HG03442 (cell line): ENCODE results near the gene FOXJ2.
"Not testable (repeated sequence)": the region's sequence is repeated elsewhere in the genome, so short reads cannot be mapped to it uniquely, and the experiment has no call there.

Experiments
- ATAC-seq: cut with Tn5 transposase; IDR thresholded peaks from one replicate; pipeline ENCODE4 v1.9.1; 2021; ENCODE audit warnings: mild to moderate bottlenecking, moderate library complexity; ENCODE audit not compliant: unreplicated experiment

FOXJ2 gene

DNA sequence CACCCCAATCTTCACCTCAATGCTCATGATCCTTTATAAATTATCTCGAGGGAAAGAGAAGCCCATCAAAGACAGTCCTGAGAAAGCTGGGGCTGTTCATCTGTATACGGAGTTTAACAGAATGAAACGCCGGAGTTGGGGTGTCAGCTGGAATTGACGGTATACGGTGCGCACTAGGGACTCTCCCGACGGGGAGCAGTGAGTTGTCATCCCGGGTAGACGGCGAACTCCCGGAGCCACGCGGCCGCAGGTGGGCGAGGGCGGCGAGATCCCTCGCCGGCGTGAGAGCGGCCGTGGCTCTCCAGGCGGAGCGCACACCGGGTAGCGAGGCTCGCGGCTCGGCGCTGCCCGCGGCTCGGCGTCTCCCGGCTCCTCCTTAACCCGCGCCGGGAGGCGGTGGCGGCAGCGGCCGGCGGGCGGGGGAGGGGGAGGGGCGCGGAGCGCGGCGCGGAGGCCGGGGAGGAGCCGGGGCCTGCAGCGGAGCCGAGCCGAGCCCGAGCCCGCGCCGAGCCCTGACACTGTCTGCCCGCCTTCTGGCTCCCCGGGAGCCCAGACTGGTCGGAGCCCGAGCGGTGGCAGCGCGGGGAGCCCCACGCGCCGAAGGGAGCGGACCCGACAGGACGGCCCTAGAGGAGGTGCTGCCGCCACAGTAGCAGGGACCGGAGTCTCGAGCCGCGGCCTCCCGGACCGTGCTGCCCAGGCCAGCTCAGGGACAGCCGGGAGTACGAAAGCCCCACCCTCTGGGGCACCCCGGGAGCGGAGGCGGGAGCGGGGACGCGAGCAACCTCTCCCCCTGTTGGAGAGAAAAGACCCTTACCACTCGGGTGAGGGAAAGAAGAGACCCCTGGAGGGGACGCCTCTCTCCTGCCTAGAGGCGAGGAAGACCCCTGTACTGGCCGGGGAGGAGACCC is at the start of gene FOXJ2:
Gene FOXJ2, plus strand, starts transcription at position 475 of the 911 bp plus-strand sequence. CDS start 7,117 bp downstream, outside the sequence.
- ATAC-seq = peak; percentile 72

DNA sequence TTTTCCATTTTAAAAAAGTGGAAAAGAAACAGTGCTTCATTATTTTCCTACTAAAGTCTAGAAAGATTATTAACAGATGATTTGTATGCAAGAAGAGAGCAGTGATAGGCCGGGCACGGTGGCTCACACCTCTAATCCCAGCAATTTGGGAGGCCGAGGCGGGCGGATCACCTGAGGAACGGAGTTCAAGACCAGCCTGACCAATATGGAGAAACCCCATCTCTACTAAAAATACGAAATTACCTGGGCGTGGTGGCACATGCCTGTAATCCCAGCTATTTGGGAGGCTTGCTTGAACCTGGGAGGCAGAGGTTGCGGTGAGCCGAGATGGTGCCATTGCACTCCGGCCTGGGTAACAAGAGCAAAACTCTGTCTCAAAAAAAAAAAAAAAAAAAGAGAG is 49.5 kb upstream of the FOXJ2 start:
- not testable (repeated sequence) for ATAC-seq

DNA sequence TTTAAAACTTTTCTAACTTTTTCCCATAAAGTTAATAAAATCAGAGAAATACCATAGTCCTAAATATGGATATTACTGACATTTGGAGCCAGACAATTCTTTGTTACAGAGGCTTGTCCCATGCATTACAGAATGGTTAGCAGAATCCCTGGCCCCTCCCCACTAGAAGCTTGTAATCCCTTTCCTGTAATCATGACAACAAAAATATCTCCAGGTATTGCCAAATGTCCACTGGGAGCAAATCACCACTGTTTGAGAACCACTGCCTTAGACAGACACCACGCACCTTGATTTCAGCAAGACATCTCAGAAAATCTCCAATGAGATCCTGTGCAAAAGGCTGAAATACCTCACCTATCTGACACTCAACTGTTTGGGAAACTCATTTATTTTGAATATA is 49.1 kb upstream of the FOXJ2 start:
- not testable (repeated sequence) for ATAC-seq

DNA sequence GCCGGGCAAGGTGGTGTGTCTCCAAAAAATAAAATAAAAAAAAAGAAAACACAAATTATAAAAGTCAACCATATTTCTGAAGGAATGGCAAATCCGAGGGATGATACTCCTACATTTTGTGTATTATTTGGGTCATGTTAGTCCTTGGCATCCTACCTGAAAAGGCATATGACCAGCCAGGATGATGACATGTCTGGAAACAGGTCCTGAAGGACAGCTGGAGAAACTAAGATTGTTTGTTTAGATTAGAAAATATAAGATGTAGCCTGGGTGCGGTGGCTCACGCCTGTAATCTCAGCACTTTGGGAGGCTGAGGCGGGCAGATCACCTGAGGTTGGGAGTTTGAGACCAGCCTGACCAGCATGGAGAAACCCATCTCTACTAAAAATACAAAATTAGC is 47.6 kb upstream of the FOXJ2 start:
- ATAC-seq = no peak

DNA sequence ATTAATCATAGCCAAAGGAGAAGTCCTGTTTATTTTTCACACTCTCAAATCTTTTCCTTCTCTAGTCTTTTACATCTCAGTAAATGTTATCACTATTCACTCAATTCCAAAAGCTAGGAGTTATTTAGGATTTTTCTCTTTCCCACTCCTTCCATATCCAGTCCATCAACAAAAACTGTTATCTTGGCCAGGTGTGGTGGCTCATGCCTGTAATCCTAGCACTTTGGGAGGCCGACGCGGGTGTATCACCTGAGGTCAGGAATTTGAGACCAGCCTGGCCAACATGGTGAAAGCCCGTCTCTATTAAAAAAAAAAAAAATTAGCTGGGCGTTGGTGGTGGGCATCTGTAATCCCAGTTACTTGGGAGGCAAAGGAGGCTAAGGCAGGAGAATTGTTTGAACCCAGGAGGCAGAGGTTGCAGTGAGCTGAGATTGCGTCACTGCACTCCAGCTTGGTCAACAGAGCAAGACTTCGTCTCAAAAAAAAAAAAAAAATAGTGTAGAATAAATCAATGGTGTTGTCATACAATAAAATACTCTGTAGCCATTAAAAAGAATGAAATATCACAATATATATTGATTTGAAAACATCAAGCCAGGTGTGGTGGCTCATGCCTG is 46.6 kb upstream of the FOXJ2 start:
- ATAC-seq = no peak

DNA sequence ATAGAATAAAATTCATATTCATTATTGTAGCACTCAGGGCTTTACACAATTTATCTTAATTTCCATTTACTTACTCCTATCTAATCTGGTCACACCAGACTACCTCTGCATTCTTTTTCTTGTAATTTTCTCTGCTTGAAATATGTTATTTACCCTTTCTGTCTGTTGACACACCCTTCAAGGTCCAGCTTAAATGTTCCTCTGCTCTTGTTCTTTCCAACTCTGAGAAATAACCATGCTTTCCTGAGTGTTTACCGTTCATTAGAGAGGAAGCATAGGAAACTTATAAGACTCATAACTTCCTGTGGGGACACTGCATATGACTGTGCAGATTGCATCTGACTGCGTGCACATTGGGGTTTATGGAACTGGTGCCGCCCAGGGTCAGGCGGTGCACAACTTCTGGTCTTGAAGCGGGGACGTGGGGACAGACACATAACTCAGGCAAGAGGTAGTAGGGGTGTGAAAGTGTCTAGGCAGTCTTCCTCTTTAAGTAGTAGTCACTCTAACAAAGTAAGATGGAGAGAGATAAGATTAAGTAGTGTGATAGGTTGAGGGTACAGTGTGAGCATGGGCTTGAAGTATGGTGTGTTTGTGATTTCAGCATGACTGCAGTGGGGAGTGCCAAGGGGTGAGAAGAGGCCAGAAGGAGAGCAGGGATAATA is 42.6 kb upstream of the FOXJ2 start:
- peak; percentile 69 for ATAC-seq

DNA sequence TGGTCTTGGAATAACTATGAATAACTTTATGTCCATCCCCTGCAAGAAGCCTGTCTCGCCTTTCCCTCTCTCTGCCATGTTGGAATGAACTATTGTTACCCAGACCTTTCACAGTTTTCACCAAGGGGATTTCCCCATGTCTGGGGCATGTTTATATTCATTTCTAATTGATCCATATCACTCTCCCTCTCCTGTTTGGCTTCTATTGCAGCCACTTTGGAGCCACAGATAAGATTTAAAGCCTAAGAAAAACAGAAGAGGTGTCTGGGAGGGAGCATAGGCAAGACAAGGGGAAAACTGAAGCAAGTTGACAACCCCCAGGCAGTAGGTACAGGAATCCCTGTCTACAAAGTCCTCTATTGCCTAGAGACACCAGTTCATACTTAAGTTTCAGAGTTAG is 41.0 kb upstream of the FOXJ2 start:
- ATAC-seq = no peak

DNA sequence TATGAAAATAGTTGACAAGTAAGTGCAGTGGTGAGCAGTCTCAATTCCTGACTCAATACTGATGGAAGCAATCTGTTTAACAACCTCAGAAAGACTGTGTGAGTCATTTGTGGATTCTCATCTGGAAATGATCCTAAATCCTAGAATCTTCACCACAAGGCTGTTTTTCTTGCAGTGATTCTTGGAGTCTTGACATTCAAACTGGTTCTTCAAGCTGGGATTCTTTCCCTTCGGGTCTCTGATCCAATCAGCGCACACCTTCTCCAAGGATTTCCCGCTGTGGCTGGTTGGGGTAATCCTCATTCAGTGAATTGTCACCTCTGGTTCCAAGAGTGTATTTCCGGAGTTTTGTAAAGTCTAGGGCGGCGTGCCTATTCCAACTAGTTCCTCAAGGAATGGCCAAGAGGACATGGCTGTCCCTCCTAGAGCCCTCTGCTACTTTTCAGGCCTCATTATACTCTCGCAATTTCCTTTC is 37.7 kb upstream of the FOXJ2 start:
- no peak for ATAC-seq

DNA sequence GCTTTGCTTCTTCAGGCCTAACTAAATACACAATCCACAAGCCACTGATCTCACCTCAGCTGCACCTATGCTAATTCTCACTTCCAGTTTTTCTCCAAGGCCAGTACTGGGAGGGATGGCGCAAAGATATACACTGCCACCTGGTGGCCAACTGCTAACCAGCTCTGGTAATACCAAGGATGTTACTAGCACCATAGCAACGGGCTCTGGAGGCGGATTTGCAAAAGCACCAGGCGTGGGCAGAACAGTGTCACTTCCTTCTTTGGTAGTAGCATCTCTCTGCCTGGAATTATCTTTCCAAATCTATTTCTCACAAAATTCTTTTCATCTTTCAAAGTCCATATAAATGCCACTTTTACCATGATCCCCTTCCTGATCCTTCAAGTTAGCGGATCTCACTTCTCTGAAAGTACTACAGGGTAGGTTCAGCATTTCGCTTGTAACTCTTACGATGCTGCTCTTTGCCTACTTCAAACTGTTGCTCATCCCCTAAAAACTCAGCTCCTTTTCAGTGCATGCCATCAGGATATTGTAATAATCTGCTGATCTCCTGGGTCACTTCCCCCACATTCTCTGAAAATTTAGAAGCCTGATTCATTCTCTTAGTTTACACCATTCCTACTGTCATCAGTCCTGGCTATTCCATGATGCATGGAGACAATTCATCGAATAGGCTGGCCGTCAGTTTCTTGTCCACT is 37.1 kb upstream of the FOXJ2 start:
- ATAC-seq = peak; percentile 99

DNA sequence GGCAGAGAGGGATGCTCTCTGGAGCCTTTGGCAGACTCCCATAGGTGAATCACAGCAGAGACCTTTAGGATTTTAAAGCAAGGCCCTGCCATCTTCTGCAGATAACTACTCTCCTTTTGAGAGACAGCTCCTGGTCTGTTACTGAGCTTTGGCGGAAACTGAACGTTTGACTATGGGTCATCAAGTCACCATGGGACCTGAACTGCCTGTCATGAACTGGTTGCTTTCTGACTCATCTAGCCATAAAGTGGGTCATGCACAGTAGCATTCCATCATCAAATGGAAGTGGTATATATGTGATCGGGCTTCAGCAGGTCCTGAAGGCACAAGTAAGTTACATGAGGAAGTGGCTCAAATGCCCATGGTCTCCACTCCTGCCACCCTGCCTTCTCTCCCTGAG is 31.7 kb upstream of the FOXJ2 start:
- not testable (repeated sequence) for ATAC-seq

DNA sequence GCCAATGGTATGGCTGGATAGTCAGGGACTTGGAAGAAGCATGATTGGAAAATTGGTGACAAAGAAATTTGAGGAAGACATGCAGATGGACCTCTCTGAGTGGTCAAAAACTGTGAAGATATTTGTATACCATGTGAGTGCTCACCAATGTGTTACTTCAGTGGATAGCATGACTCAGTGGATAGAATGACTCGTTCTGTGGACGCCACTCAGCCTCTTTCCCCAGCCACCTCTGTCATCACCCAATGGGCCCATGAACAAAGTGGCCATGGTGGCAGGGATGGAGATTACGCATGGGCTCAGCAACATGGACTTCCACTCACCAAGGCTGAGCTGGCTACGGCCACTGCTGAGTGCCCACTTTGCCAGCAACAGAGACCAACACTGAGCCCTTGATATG is 31.0 kb upstream of the FOXJ2 start:
- not testable (repeated sequence) for ATAC-seq

DNA sequence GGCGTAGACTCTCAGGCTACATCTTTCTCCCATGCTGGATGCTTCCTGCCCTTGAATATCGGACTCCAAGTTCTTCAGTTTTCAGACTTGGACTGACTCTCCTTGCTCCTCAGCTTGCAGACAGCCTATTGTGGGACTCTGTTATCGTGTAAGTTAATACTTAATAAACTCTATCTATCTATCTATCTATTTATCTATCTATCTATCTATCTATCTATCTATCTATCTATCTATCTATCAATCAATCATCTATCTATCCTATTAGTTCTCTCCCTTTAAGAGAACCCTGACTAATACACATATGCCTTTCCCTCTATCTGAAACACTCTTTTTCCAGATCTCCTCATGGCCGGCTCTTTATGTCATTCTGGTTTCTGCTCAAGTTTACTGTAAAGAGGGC is 27.6 kb upstream of the FOXJ2 start:
- ATAC-seq = not testable (repeated sequence)

DNA sequence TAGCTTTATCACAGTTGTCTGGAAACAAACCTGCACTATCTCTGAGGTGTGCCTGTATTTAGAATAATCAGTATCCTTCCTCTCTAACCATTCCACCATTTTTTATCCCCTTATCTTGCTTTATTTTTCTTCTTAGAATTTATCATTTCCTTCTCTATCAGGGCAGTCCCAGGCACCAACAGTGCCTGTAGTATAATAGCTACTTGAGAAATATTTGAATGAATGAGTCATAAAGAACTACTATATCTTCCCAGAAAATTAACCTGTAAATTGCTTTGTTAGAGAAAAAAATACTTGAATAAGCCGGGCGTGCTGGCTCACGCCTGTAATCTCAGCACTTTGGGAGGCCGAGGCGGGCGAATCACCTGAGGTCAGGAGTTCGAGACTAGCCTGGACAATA is 21.2 kb upstream of the FOXJ2 start:
- no peak for ATAC-seq

DNA sequence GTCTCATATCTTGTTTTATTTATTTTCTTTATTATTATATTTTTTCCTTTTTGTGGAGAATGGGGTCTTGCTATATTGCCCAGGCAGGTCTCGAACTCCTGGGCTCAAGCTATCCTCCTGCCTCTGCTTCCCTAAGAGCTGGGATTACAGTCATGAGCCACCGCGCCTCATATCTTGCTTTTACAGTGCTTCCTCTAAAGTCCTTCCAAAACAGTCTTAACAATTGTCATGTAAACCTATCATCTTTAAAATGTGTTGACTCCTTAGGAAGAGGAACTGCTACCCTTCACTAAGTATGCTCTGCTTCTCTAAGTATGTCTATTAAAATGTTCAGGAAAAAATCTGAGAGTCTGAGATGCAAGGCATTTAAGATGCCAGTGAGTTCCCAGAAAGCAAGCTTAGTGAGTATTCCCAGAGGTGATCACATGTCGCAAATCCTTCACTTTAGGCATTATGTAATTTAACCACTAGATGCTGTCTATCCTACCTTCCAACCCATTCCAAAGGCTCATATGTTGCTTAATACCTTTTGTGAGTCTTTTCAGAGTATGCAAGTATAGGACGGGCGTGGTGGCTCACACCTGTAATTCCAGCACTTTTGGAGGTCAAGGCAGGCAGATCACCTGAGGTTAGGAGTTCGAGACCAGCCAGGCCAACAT is 19.7 kb upstream of the FOXJ2 start:
- ATAC-seq = no peak

DNA sequence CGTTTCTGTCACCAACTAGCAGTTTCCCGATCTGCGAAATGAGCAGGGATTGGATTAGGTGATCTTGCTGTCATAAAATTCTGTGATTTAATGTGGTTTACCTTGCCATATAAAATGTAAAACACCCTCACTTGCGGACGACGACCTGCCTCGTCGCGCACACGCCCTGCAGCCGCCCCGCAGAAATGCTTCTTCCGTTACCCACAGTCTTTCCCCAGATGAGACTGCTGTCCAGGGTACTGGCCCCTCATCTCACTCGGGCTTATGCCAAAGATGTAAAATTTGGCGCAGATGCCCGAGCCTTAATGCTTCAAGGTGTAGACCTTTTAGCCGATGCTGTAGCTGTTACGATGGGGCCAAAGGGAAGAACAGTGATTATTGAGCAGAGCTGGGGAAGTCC is 17.7 kb upstream of the FOXJ2 start:
- ATAC-seq = no peak

DNA sequence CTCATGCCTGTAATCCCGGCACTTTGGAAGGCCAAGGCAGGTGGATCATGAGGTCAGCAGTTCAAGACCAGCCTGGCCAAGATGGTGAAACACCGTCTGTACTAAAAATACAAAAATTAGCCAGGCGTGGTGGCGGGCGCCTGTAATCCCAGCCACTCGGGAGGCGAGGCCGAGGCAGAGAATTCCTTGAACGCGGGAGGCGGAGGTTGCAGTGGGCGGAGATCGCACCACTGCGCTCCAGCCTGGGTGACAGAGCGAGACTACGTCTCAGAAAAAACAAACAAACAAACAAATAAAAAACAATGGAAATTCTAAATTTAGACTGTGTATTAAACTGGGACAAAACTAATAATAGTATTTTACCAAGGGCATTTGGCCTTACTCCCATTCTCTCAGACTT is 14.3 kb upstream of the FOXJ2 start:
- not testable (repeated sequence) for ATAC-seq

DNA sequence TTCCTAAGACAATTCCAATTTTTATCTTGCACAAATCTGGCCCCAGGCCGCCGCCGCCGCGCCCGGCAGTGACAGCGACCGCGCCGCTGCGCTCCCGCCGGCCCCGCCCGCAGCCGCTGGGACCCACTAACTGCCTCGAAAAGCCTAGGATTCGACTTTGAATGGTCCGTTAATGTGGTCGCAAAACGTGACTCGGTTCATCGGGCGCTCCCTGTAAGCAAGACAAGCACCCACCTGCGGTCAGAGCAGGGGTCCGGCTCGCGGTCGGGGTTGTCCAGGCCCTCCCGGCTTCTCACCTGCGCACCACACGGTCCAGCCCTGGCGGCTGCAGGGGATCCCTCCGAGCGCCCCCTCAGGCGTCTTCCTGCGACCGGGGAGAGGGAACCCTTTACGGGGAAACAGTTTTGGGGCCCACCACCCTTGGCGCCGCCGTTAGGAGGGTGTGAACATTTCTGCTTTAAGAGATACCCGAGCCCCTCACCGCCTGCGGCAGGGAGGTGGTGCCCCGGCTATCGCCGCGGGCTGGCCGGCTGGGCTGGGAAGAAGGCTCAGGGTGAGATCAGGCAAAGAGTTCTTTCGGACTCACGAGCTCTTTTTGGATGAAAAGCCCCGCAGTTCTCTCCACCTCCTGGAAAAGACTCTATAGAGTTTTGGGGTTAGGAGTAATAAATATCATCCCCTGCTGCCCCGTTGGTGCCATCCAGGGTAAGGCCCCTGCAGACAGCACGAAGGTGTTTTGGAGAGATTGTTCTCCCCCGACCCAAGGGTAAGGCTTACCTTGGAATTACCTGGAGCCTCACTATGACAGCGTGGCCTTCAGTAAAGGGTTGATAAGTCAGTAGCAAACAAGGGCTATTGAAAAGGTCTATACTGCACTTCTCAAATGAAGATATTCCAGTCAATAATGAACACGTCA is 13.6 kb upstream of the FOXJ2 start:
- no peak for ATAC-seq

DNA sequence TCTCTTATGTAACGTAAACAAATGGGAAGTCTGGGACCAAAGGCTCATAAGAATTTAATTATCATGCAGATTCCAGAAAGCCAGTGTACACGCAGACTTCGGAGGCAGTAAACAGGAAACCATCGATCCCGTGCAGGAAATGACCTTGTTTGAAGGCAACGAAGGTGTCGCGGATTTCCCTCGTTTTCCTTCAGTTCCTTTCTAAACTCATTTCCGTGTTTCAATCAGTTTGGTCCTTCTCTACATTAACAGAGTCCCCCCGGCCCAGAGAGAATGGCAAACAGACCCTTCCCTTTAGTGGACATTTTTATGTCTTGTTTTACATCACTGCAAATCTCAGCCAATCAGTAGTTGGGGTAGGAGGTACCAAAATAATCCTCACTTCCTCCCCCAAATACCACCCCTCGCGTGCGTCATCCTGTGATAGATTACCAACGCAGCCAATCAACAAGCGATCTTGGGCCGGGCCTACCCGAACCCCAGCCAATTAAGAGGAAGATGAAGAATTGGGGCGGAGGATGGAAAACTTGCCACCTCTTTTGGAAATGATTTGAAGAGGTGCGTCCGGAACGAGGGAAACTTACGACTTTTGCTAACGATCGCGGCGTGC is 6.1 kb upstream of the FOXJ2 start:
- peak; percentile 94 for ATAC-seq

DNA sequence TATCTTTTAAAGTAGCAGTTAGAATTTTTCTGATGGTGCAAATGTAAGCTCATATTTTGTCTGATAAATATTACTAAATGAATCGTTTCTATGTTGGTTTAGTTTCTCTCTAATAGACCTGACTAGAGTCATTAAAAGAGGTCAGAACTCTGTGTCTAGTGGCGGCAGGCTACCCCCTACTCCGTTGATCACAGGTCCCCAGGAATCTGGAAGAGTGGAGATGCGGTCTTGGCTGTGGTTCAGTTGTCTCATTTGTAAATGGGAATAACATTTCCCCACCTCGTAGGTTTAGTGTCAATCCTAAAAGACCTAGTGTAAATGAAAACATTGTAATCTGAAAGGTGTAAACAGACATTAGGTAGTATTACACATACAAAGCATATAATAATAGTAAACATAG is 4.7 kb upstream of the FOXJ2 start:
- ATAC-seq = no peak
